CD14-positive monocyte (primary cell): ENCODE results near the gene S1PR4. TPM values are rescaled to one million over a fixed set of nuclear protein-coding genes. Genes with fewer than 3 reads are reported as not detected.

Experiments
- DNase-seq, 3 donors: peaks; one replicate each; pipeline ENCODE4 v3.0.0-alpha.2; 2011 to 2022
- H2AFZ ChIP-seq: 2 replicates; pipeline ENCODE4 v1.6.0; 2012; ENCODE audit warnings: mild to moderate bottlenecking, low read depth, low read length, inconsistent platforms; ENCODE audit not compliant: insufficient read depth, poor library complexity, severe bottlenecking
- H3K27ac ChIP-seq, 2 donors: 1 replicate in 1 of 2; 2 replicates in 1 of 2; pipeline ENCODE4 v1.5.1; 2012 to 2013; ENCODE audit warnings: low read length in 2 of 2, control low read depth in 1 of 2, inconsistent platforms in 1 of 2, low read depth in 1 of 2, mild to moderate bottlenecking in 1 of 2
- H3K27me3 ChIP-seq, 2 donors: one replicate each; pipeline versions ENCODE4 v1.6.0 to v1.6.1; 2011 to 2013; ENCODE audit warnings: low read length in 2 of 2; ENCODE audit not compliant: control insufficient read depth in 2 of 2, insufficient read depth in 2 of 2
- H3K36me3 ChIP-seq, 2 donors: replicated peaks in 1 of 2; 1 replicate in 1 of 2; 2 replicates in 1 of 2; pipeline versions ENCODE4 v1.5.1 to v1.6.1; 2012 to 2013; ENCODE audit warnings: low read length in 2 of 2, control low read depth in 1 of 2, inconsistent platforms in 1 of 2, mild to moderate bottlenecking in 1 of 2; ENCODE audit not compliant: insufficient read depth in 2 of 2, control insufficient read depth in 1 of 2
- H3K4me1 ChIP-seq, 2 donors: 1 replicate in 1 of 2; 2 replicates in 1 of 2; pipeline versions ENCODE4 v1.5.1 to v1.6.1; 2012 to 2013; ENCODE audit warnings: low read length in 2 of 2, control low read depth in 1 of 2, inconsistent platforms in 1 of 2, mild to moderate bottlenecking in 1 of 2, moderate library complexity in 1 of 2; ENCODE audit not compliant: insufficient read depth in 2 of 2, control insufficient read depth in 1 of 2
- H3K4me2 ChIP-seq: replicated peaks from 2 replicates; pipeline ENCODE3; 2012; ENCODE audit warnings: low read length, moderate library complexity, mild to moderate bottlenecking; ENCODE audit not compliant: poor library complexity, severe bottlenecking; ENCODE audit errors: extremely low read depth
- H3K4me3 ChIP-seq, 3 experiments: fragments of 200-600 bp in 1 of 3; sonication (generic) in 1 of 3; replicated peaks in 1 of 3; 1 replicate in 2 of 3; 2 replicates in 1 of 3; pipeline ENCODE4 v1.5.1; 2011 to 2013; ENCODE audit warnings: low read length in 3 of 3, mild to moderate bottlenecking in 3 of 3, control low read depth in 2 of 3, low read depth in 2 of 3, inconsistent platforms in 1 of 3, moderate library complexity in 1 of 3
- H3K79me2 ChIP-seq: 2 replicates; pipeline ENCODE4 v1.6.0; 2012; ENCODE audit warnings: mild to moderate bottlenecking, control low read depth, inconsistent platforms, low read length, moderate library complexity; ENCODE audit not compliant: insufficient read depth
- H3K9ac ChIP-seq: 2 replicates; pipeline ENCODE4 v1.6.0; 2017; ENCODE audit warnings: low read length, mild to moderate bottlenecking; ENCODE audit not compliant: insufficient read depth, poor library complexity, severe bottlenecking
- H3K9me3 ChIP-seq, 2 donors: replicated peaks in 1 of 2; 1 replicate in 1 of 2; 2 replicates in 1 of 2; pipeline versions ENCODE4 v1.5.1 to v1.6.1; 2012 to 2013; ENCODE audit warnings: low read length in 2 of 2, control low read depth in 1 of 2; ENCODE audit not compliant: control insufficient read depth in 1 of 2, insufficient read depth in 1 of 2
- H4K20me1 ChIP-seq: 2 replicates; pipeline ENCODE4 v1.6.0; 2012; ENCODE audit warnings: mild to moderate bottlenecking, low read length, control low read depth, moderate library complexity; ENCODE audit not compliant: insufficient read depth
- H3K27ac Mint-ChIP-seq, 7 donors: one replicate each; pipeline ENCODE4 v1.8.0; 2020; ENCODE audit warnings: mild to moderate bottlenecking in 7 of 7, mixed read lengths in 7 of 7, moderate library complexity in 6 of 7, inconsistent platforms in 2 of 7
- H3K27me3 Mint-ChIP-seq, 3 donors: one replicate each; pipeline ENCODE4 v1.8.0; 2021 to 2022; ENCODE audit warnings: low read depth in 3 of 3, mild to moderate bottlenecking in 3 of 3, mixed read lengths in 3 of 3, moderate library complexity in 3 of 3, inconsistent platforms in 1 of 3
- H3K36me3 Mint-ChIP-seq, 2 donors: one replicate each; pipeline ENCODE4 v1.8.0; 2020; ENCODE audit warnings: mixed read lengths in 2 of 2, inconsistent platforms in 1 of 2, mild to moderate bottlenecking in 1 of 2
- H3K4me1 Mint-ChIP-seq: one replicate; pipeline ENCODE4 v1.8.0; 2020; ENCODE audit warnings: mild to moderate bottlenecking, mixed read lengths
- H3K4me3 Mint-ChIP-seq, 2 donors: one replicate each; pipeline ENCODE4 v1.8.0; 2020; ENCODE audit warnings: mild to moderate bottlenecking in 2 of 2, mixed read lengths in 2 of 2, moderate library complexity in 1 of 2
- H3K9me3 Mint-ChIP-seq, 7 donors: one replicate each; pipeline ENCODE4 v1.8.0; 2020 to 2022; ENCODE audit warnings: mixed read lengths in 7 of 7, mild to moderate bottlenecking in 6 of 7, moderate library complexity in 6 of 7, inconsistent platforms in 2 of 7
- WGBS: methylation state at CpG from one replicate; pipeline ENCODE4 v1.1.5; 2013; ENCODE audit warnings: missing lambda C conversion rate; ENCODE audit not compliant: insufficient coverage; 5-methylcytosine and 5-hydroxymethylcytosine counted together
- intact Hi-C, 2 donors: fragments of 100-400 bp; cut with micrococcal nuclease; formaldehyde crosslinking; loops; one replicate each; pipeline versions ENCODE4 v1.15.0 to v1.15.1; 2023
- polyA plus RNA-seq, 3 donors: library from polyadenylated mRNA; depleted of rRNA in 1 of 3; unstranded in 2 of 3; stranded (reverse) in 1 of 3; fragments of 300-500 nt in 2 of 3; fragments of >200 nt in 1 of 3; fragmentation: Illumina TruSeq in 2 of 3; gene quantifications; 1 replicate in 2 of 3; 2 replicates in 1 of 3; pipeline ENCODE4 v1.2.3, GENCODE V29; 2012 to 2021
- TF ChIP-seq, protein P1 (sequence below): fragments of 200-600 bp; IDR thresholded peaks from one replicate; pipeline ENCODE4 v1.8.0; 2022; ENCODE audit warnings: antibody characterized with exemption, mild to moderate bottlenecking

The S1PR4 gene
- polyA plus RNA-seq, 3 donors: 28.5 to 131 (median 105) TPM

DNA sequence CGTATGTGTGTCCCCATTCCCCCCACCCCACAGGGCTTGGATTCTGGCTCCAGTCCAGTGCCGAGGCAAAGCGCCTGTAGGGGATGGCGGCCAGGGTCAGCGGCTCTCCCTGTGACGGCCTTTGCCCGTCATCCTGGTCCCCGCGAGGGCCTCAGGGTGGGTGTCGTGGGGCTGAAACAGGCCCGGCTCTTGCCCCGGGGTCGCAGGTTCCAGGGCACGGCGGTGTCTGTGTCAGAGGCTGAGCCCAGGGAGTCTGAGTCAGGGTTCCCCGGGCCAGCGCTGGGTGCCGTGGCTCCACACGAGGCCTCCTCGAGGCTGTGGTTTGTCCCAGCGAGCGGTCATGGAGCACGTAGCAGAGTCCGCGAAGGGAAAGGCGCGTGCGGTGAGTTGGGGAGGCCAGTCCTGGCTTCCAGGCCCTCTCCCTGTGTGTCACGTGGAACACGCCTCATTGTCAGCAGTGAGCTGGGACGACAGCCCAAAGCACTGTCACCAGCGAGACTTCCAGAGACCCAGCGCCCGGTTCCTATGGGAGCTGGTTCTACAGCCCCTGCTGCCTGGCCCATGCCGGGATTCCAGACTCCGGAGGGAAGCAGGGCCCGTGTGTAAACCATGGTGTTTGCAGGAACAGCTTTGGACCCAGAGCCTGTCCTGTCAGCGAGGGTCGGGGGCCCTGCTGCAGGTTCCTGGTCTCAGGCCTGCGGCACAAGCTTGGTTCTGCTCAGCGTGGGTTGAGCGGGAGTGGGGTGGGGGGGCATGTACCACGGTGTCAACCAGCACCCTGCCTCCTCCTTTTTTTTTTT lies 20.5 kb downstream of the S1PR4 start:
- no peaks in the 10 kb centered on the region for H3K27me3 ChIP-seq
- TF ChIP-seq, protein P1, sequence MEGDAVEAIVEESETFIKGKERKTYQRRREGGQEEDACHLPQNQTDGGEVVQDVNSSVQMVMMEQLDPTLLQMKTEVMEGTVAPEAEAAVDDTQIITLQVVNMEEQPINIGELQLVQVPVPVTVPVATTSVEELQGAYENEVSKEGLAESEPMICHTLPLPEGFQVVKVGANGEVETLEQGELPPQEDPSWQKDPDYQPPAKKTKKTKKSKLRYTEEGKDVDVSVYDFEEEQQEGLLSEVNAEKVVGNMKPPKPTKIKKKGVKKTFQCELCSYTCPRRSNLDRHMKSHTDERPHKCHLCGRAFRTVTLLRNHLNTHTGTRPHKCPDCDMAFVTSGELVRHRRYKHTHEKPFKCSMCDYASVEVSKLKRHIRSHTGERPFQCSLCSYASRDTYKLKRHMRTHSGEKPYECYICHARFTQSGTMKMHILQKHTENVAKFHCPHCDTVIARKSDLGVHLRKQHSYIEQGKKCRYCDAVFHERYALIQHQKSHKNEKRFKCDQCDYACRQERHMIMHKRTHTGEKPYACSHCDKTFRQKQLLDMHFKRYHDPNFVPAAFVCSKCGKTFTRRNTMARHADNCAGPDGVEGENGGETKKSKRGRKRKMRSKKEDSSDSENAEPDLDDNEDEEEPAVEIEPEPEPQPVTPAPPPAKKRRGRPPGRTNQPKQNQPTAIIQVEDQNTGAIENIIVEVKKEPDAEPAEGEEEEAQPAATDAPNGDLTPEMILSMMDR: no peak
- no peak overlapping the region for H3K4me2 ChIP-seq
- H3K27ac ChIP-seq: no peak overlapping the region
- WGBS: 96% methylated on average over 36 of the region's 43 CpGs
- H3K4me1 Mint-ChIP-seq: no peaks in the 10 kb centered on the region
- H3K9me3 Mint-ChIP-seq: no peaks in the 10 kb centered on the region
- H3K4me1 ChIP-seq: no peaks in the 10 kb centered on the region
- no peak for DNase-seq
- H2AFZ ChIP-seq: no peak overlapping the region
- H3K27me3 Mint-ChIP-seq: no peaks in the 10 kb centered on the region
- H3K27ac Mint-ChIP-seq: no peak overlapping the region
- no peaks in the 10 kb centered on the region for H3K79me2 ChIP-seq
- H3K36me3 ChIP-seq: peaks cover 62 to 80% of the 10 kb centered on the region in 2 donors
- H4K20me1 ChIP-seq: peaks cover 5% of the 10 kb centered on the region
- intact Hi-C loops: no loop called here
- H3K9me3 ChIP-seq: no peaks in the 10 kb centered on the region
- H3K36me3 Mint-ChIP-seq: peaks cover 51 to 82% of the 10 kb centered on the region in 2 donors
- H3K4me3 ChIP-seq: no peak overlapping the region
- no peak overlapping the region for H3K4me3 Mint-ChIP-seq
- no peak overlapping the region for H3K9ac ChIP-seq

DNA sequence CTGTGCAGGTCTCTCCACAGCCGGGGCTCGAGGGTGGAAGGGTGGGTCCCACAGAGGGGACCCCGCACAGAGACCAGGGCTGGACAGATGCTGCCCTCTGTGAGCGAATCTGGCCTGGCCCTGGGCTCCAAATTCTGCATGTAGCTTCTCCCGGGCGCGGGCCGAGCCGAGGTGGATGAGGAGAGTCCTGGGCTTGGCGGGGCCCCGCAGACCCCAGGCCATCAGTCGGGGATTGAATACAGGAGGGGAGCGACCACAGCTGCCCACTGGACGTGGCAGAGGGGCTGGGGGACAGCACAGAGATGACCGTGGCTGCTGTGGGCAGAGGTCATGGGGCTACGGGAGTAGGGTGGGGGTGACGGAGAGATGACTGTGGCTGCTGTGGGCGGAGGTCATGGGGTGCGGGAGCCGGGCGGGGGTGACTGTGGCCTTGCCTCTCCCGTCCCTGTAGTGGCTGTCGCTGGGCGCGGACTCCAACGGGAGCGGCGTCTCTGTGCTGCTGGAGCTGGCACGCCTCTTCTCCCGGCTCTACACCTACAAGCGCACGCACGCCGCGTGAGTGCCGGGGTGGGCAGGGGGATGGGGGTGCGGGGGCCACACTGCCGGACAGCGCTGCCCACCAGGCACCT lies 22.6 kb downstream of the S1PR4 start:
- peaks cover 47 to 80% of the 10 kb centered on the region in 2 donors for H3K36me3 Mint-ChIP-seq
- H3K27ac Mint-ChIP-seq: no peak overlapping the region
- H3K9me3 Mint-ChIP-seq: no peaks in the 10 kb centered on the region
- Histone ChIP-seq H3K27me3 (no peaks in the 10 kb centered on the region), H3K27ac (no peak overlapping the region), H3K36me3 (peaks cover 65 to 84% of the 10 kb centered on the region in 2 donors), H2AFZ (no peak overlapping the region), H3K4me1 (no peaks in the 10 kb centered on the region), H3K79me2 (no peaks in the 10 kb centered on the region), H3K4me3 (no peak overlapping the region), H3K4me2 (no peak overlapping the region), H3K9ac (no peak overlapping the region), H3K9me3 (no peaks in the 10 kb centered on the region), H4K20me1 (no peaks in the 10 kb centered on the region)
- H3K27me3 Mint-ChIP-seq: no peaks in the 10 kb centered on the region
- WGBS: 97% methylated on average over 29 of the region's 39 CpGs
- H3K4me3 Mint-ChIP-seq: no peak overlapping the region
- DNase-seq: no peak
- no peaks in the 10 kb centered on the region for H3K4me1 Mint-ChIP-seq
- TF ChIP-seq, protein P1: no peak
- intact Hi-C loops: no loop called here
